Smooth muscle cell (in vitro differentiated cells): ENCODE results near the gene CELSR1. TPM values are rescaled to one million over a fixed set of nuclear protein-coding genes. Genes with fewer than 3 reads are reported as not detected.
A peak's percentile ranks its signal among the peaks of the same experiment; 100 is the strongest.

Experiments used
- DNase-seq: peaks from one replicate; lab custom pipeline; 2025; ENCODE audit not compliant: unreplicated experiment; lab: John Stamatoyannopoulos, UW
- H2AFZ ChIP-seq: fragments of 200-600 bp; sonication (generic); 2 replicates; pipeline ENCODE4 v1.6.0; 2016; ENCODE audit warnings: antibody characterized with exemption, low read depth, mild to moderate bottlenecking
- H3F3A ChIP-seq: fragments of 200-600 bp; sonication (generic); 2 replicates; pipeline ENCODE4 v1.6.0; 2017; ENCODE audit warnings: antibody characterized with exemption, low read depth
- H3K27ac ChIP-seq: fragments of 200-600 bp; sonication (generic); 2 replicates; pipeline ENCODE4 v1.5.1; 2016; ENCODE audit warnings: low read depth, mild to moderate bottlenecking
- H3K27me3 ChIP-seq: fragments of 200-600 bp; sonication (generic); 2 replicates; pipeline ENCODE4 v1.6.1; 2016; ENCODE audit warnings: low read depth, mild to moderate bottlenecking
- H3K36me3 ChIP-seq: fragments of 200-600 bp; sonication (generic); 2 replicates; pipeline ENCODE4 v1.5.1; 2016; ENCODE audit warnings: low read depth
- H3K4me1 ChIP-seq: fragments of 200-600 bp; sonication (generic); 2 replicates; pipeline ENCODE4 v1.5.1; 2016; ENCODE audit warnings: low read depth
- H3K4me2 ChIP-seq: fragments of 200-600 bp; sonication (generic); 2 replicates; pipeline ENCODE4 v1.6.0; 2016; ENCODE audit warnings: mild to moderate bottlenecking
- H3K4me3 ChIP-seq: fragments of 200-600 bp; sonication (generic); 2 replicates; pipeline ENCODE4 v1.5.1; 2016; ENCODE audit warnings: mild to moderate bottlenecking
- H3K79me2 ChIP-seq: fragments of 200-600 bp; sonication (generic); 2 replicates; pipeline ENCODE4 v1.6.0; 2016; ENCODE audit warnings: low read depth, mild to moderate bottlenecking
- H3K9ac ChIP-seq: fragments of 200-600 bp; sonication (generic); 2 replicates; pipeline ENCODE4 v1.6.0; 2016; ENCODE audit warnings: low read depth
- H3K9me3 ChIP-seq: fragments of 200-600 bp; sonication (generic); replicated peaks from 2 replicates; pipeline ENCODE4 v1.5.1; 2016; ENCODE audit warnings: low read depth
- H4K20me1 ChIP-seq: fragments of 200-600 bp; sonication (generic); 2 replicates; pipeline ENCODE4 v1.6.0; 2016; ENCODE audit warnings: low read depth
- WGBS: methylation state at CpG from one replicate; pipeline ENCODE4 v1.1.7; 2016; ENCODE audit warnings: low lambda C conversion rate; 5-methylcytosine and 5-hydroxymethylcytosine counted together
- polyA plus RNA-seq: library from polyadenylated mRNA; unstranded; fragments of >200 nt; fragmentation: Nextera tagmentation; extraction: Ambion mirVana; gene quantifications from 2 replicates; pipeline ENCODE4 v1.2.1, GENCODE V29; 2016
- total RNA-seq: library from RNA; depleted of rRNA; stranded (reverse); fragments of >200 nt; gene quantifications from 2 replicates; pipeline ENCODE4 v1.2.3, GENCODE V29; 2014
- TF ChIP-seq, protein P1 (sequence below): fragments of 200-600 bp; sonication (generic); IDR thresholded peaks from 2 replicates; pipeline ENCODE4 v1.5.1; 2017; ENCODE audit warnings: borderline replicate concordance, mild to moderate bottlenecking, antibody characterized with exemption; ENCODE audit not compliant: insufficient read depth, poor library complexity, severe bottlenecking

The CELSR1 gene, protein sequence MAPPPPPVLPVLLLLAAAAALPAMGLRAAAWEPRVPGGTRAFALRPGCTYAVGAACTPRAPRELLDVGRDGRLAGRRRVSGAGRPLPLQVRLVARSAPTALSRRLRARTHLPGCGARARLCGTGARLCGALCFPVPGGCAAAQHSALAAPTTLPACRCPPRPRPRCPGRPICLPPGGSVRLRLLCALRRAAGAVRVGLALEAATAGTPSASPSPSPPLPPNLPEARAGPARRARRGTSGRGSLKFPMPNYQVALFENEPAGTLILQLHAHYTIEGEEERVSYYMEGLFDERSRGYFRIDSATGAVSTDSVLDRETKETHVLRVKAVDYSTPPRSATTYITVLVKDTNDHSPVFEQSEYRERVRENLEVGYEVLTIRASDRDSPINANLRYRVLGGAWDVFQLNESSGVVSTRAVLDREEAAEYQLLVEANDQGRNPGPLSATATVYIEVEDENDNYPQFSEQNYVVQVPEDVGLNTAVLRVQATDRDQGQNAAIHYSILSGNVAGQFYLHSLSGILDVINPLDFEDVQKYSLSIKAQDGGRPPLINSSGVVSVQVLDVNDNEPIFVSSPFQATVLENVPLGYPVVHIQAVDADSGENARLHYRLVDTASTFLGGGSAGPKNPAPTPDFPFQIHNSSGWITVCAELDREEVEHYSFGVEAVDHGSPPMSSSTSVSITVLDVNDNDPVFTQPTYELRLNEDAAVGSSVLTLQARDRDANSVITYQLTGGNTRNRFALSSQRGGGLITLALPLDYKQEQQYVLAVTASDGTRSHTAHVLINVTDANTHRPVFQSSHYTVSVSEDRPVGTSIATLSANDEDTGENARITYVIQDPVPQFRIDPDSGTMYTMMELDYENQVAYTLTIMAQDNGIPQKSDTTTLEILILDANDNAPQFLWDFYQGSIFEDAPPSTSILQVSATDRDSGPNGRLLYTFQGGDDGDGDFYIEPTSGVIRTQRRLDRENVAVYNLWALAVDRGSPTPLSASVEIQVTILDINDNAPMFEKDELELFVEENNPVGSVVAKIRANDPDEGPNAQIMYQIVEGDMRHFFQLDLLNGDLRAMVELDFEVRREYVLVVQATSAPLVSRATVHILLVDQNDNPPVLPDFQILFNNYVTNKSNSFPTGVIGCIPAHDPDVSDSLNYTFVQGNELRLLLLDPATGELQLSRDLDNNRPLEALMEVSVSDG (N-terminal part only)
- total RNA-seq: 15.2 and 17.6 TPM in 2 replicates
- 3.6 and 12.3 TPM in 2 replicates for polyA plus RNA-seq

DNA sequence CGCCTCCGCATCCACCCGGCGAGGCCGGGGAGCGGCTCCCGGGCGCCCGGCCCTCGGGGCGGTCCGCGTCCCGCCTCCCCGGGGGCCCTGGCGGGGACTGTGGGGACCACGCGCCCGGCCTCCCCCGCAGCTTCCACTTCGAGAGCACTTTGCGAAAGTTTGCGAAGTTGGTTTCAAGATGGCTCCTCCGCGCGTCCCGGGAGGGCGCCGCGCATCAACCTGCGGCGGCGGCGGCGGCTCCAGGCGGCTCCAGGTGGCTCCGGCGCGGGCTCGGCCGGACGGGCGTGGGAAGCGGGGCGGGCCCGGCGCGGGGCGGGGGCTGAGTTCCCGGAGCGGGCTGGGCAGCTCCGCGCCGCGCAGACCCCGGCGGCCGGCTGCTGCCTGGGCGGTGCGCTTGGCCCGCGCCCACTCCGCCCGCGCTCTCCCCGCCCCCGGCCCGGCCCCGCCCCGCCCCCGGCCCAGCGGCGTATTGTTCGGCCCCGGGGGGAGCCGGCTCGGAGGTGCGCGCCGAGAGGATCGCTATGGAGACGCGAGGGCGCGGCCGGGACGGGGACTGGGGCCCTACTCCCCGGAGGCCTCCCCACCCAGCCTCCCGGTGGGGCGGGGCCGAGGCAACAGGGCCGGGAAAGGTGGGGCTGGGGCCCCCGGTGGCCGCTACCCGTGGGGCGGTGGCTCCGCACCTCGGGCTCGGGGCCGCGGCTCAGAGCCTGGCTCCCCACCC, at the start of gene CELSR1:
TSS of gene CELSR1 (minus strand) at position 396 of the 721 bp plus-strand sequence. CDS start 450 bp downstream, outside the sequence.
- Histone ChIP-seq H4K20me1 (peaks cover 9% of the 10 kb centered on the region), H2AFZ (peak within 1 kb of the TSS; percentile 85), H3K79me2 (peaks cover 9% of the 10 kb centered on the region), H3K4me1 (peaks cover 9% of the 10 kb centered on the region), H3K27me3 (peaks cover 4% of the 10 kb centered on the region), H3K9ac (peak within 1 kb of the TSS; percentile 54), H3K4me2 (peak within 1 kb of the TSS; percentile 97), H3K36me3 (no peaks in the 10 kb centered on the region), H3K4me3 (peak within 1 kb of the TSS; percentile 60), H3F3A (no peaks in the 10 kb centered on the region), H3K27ac (peak within 1 kb of the TSS; percentile 36), H3K9me3 (no peaks in the 10 kb centered on the region)
- TF ChIP-seq, protein P1, sequence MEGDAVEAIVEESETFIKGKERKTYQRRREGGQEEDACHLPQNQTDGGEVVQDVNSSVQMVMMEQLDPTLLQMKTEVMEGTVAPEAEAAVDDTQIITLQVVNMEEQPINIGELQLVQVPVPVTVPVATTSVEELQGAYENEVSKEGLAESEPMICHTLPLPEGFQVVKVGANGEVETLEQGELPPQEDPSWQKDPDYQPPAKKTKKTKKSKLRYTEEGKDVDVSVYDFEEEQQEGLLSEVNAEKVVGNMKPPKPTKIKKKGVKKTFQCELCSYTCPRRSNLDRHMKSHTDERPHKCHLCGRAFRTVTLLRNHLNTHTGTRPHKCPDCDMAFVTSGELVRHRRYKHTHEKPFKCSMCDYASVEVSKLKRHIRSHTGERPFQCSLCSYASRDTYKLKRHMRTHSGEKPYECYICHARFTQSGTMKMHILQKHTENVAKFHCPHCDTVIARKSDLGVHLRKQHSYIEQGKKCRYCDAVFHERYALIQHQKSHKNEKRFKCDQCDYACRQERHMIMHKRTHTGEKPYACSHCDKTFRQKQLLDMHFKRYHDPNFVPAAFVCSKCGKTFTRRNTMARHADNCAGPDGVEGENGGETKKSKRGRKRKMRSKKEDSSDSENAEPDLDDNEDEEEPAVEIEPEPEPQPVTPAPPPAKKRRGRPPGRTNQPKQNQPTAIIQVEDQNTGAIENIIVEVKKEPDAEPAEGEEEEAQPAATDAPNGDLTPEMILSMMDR: no peak
- WGBS: under 1% methylated on average over 28 of the region's 101 CpGs
- no peak for DNase-seq

DNA sequence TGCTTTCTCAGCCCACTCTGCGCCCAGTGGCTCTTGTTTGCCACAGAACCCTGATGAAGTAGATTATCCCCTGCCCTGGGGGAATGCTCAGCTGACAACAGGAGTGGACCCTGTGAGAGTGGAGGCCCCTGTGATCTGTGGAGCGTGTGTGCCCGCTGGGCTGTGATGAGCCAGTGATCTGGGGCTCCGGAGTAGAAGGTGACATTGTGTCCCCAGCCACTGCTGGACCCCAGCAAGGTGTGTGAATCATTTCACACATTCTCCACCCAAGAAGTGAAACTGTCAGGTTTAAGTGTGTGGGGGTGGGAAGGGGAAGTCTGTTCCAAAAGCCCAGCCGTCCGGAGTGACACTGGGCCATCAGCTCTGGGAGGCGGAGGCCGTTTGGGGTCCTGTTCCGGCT, 49.6 kb upstream of the CELSR1 start:
- WGBS: 94% methylated on average over 9 of the region's 9 CpGs
- Histone ChIP-seq H3K4me1 (peaks cover 9% of the 10 kb centered on the region), H3K4me3 (no peak overlapping the region), H3F3A (no peaks in the 10 kb centered on the region), H3K4me2 (no peak overlapping the region), H3K27ac (no peak overlapping the region), H3K79me2 (peaks cover 5% of the 10 kb centered on the region), H3K36me3 (no peaks in the 10 kb centered on the region), H3K9ac (no peak overlapping the region), H2AFZ (no peak overlapping the region), H3K27me3 (no peaks in the 10 kb centered on the region), H4K20me1 (peaks cover 86% of the 10 kb centered on the region), H3K9me3 (no peaks in the 10 kb centered on the region)
- no peak for DNase-seq
- TF ChIP-seq, protein P1: no peak

DNA sequence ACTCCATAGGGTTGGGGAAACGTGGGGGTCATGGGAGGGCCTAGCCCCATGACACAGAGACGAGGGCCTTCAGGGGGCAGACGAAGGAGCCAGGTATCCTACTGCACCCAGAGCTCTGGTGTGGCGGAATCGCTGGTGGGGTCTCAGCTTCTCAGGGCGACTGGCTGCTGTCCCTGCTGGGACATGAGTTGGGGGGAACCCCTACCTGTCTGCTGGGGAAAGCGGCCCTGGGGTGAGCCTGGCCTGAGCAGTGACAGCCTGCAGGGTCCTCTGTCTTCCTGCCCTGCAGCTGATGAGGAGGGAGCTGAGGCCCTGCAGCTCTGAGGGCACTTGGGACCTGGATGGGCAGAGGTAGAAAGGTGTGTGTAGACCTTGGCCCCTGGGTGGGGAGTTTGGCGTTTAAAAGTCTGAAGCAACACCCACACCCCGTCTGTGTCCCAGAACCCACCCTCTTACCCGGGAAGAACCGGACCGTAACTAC, 49.2 kb upstream of the CELSR1 start:
- Histone ChIP-seq H3K9me3 (no peaks in the 10 kb centered on the region), H4K20me1 (peaks cover 89% of the 10 kb centered on the region), H3K4me2 (no peak overlapping the region), H3K4me1 (peaks cover 9% of the 10 kb centered on the region), H3K9ac (no peak overlapping the region), H3F3A (no peaks in the 10 kb centered on the region), H3K27ac (no peak overlapping the region), H3K27me3 (no peaks in the 10 kb centered on the region), H3K79me2 (peaks cover 8% of the 10 kb centered on the region), H3K36me3 (no peaks in the 10 kb centered on the region), H3K4me3 (no peak overlapping the region), H2AFZ (no peak overlapping the region)
- TF ChIP-seq, protein P1: no peak
- WGBS: 85% methylated on average over 12 of the region's 12 CpGs
- DNase-seq: no peak
